Nucleus accumbens (tissue), 56 donors: ENCODE results near the gene MCU.

Experiments used
- DNase-seq, 56 donors: peaks; one replicate each; lab custom pipeline; 2025; lab: John Stamatoyannopoulos, UW

MCU gene

GRCh38 chr10:72928798-72929197, 236.9 kb downstream of the MCU start:
- no peak for DNase-seq

- no peak for DNase-seq
Measured at GRCh38 chr10:72930276-72930675, 238.3 kb downstream of the MCU start.

- no peak for DNase-seq
Measured at GRCh38 chr10:72932259-72933015, 240.5 kb downstream of the MCU start.

- DNase-seq, result no peak
Measured at GRCh38 chr10:72935361-72935760, 243.4 kb downstream of the MCU start.
